SK-N-SH (cell line): ENCODE measurements around the gene LARP6. TPM values are rescaled to one million over a fixed set of nuclear protein-coding genes. Genes with fewer than 3 reads are reported as not detected.
A peak's percentile ranks its signal among the peaks of the same experiment; 100 is the strongest.

Source experiments
- CTCF ChIA-PET: fragments of 300-600, 350-600 bp; formaldehyde crosslinking; extraction: SDS; loops from one replicate; lab custom pipeline; 2021; lab: Yijun Ruan, JAX
- POLR2A ChIA-PET: fragments of 350-600 bp; sonication (Branson Sonifier 250); formaldehyde crosslinking; extraction: SDS; loops from one replicate; lab custom pipeline; 2020; ENCODE audit warnings: antibody characterized with exemption, inconsistent platforms; lab: Yijun Ruan, JAX
- DNase-seq: peaks from one replicate; pipeline ENCODE4 v3.0.0; 2012
- H2AFZ ChIP-seq: fragments of 200-600 bp; sonication (generic); 2 replicates; pipeline ENCODE4 v1.8.1; 2016; ENCODE audit warnings: antibody characterized with exemption, mild to moderate bottlenecking, low read depth
- H3F3A ChIP-seq: fragments of 200-600 bp; sonication (generic); replicated peaks from 2 replicates; pipeline ENCODE3; 2016; ENCODE audit warnings: antibody characterized with exemption, mild to moderate bottlenecking; ENCODE audit not compliant: insufficient read depth
- H3K27ac ChIP-seq, 2 experiments: fragments of 200-500 bp in 1 of 2; fragments of 200-600 bp in 1 of 2; sonication (Bioruptor generic) in 1 of 2; sonication (generic), shearing (Covaris generic) in 1 of 2; 2 replicates each; pipeline versions ENCODE4 v1.5.1 to v1.6.1; 2014 to 2016; ENCODE audit warnings: low read depth in 2 of 2, inconsistent platforms in 1 of 2, low read length in 1 of 2, mild to moderate bottlenecking in 1 of 2, mixed read lengths in 1 of 2
- H3K27me3 ChIP-seq: fragments of 200-600 bp; sonication (generic), shearing (Covaris generic); 2 replicates; pipeline ENCODE4 v1.6.1; 2016; ENCODE audit warnings: mixed run types; ENCODE audit not compliant: insufficient read depth
- H3K36me3 ChIP-seq, 2 experiments: fragments of 200-500 bp in 1 of 2; fragments of 200-600 bp in 1 of 2; sonication (Bioruptor generic) in 1 of 2; sonication (generic) in 1 of 2; replicated peaks in 1 of 2; 2 replicates each; pipeline versions ENCODE3 to v1.5.1; 2014 to 2016; ENCODE audit warnings: low read length in 1 of 2, mild to moderate bottlenecking in 1 of 2; ENCODE audit not compliant: insufficient read depth in 2 of 2, control insufficient read depth in 1 of 2
- H3K4me1 ChIP-seq, 2 experiments: fragments of 200-500 bp in 1 of 2; fragments of 200-600 bp in 1 of 2; sonication (Bioruptor generic) in 1 of 2; sonication (generic), shearing (Covaris generic) in 1 of 2; 2 replicates each; pipeline versions ENCODE4 v1.5.1 to v1.6.1; 2014 to 2016; ENCODE audit warnings: low read depth in 1 of 2, low read length in 1 of 2, mixed run types in 1 of 2; ENCODE audit not compliant: insufficient read depth in 2 of 2, control insufficient read depth in 1 of 2
- H3K4me2 ChIP-seq: fragments of 200-600 bp; sonication (generic), shearing (Covaris generic); 2 replicates; pipeline ENCODE4 v1.6.1; 2017; ENCODE audit warnings: mixed run types
- H3K4me3 ChIP-seq, 2 experiments: fragments of 200-500 bp in 1 of 2; fragments of 200-600 bp in 1 of 2; sonication (Bioruptor generic) in 1 of 2; sonication (generic), shearing (Covaris generic) in 1 of 2; 2 replicates each; pipeline versions ENCODE4 v1.5.1 to v1.8.1; 2014 to 2016; ENCODE audit warnings: low read depth in 2 of 2, inconsistent platforms in 1 of 2, low read length in 1 of 2, mild to moderate bottlenecking in 1 of 2, mixed read lengths in 1 of 2, moderate library complexity in 1 of 2
- H3K79me2 ChIP-seq: fragments of 200-600 bp; sonication (generic); 2 replicates; pipeline ENCODE4 v1.8.1; 2017; ENCODE audit warnings: mild to moderate bottlenecking; ENCODE audit not compliant: insufficient read depth
- H3K9ac ChIP-seq: fragments of 200-600 bp; sonication (generic); 2 replicates; pipeline ENCODE4 v1.6.1; 2017; ENCODE audit warnings: mixed run types
- H3K9me2 ChIP-seq: fragments of 200-600 bp; sonication (generic); 2 replicates; pipeline ENCODE4 v1.6.1; 2017; ENCODE audit warnings: mixed run types
- H3K9me3 ChIP-seq: fragments of 200-600 bp; sonication (generic); 2 replicates; pipeline ENCODE4 v1.6.1; 2017; ENCODE audit warnings: mixed run types, mild to moderate bottlenecking, moderate library complexity
- H4K20me1 ChIP-seq: fragments of 200-600 bp; sonication (generic); 2 replicates; pipeline ENCODE4 v1.6.1; 2017; ENCODE audit warnings: mild to moderate bottlenecking, mixed run types; ENCODE audit not compliant: insufficient read depth
- CTCF ChIP-seq: fragments of 200-600 bp; sonication (generic); IDR thresholded peaks from 2 replicates; pipeline ENCODE4 v1.6.1; 2017; ENCODE audit warnings: antibody characterized with exemption, mild to moderate bottlenecking, moderate library complexity
- ELF1 ChIP-seq: IDR thresholded peaks from 2 replicates; pipeline ENCODE4 v1.4.0; 2012
- EZH2phosphoT487 ChIP-seq: fragments of 200-600 bp; sonication (generic); IDR thresholded peaks from 2 replicates; pipeline ENCODE4 v1.6.1; 2017; ENCODE audit warnings: low read depth, mixed run types, mild to moderate bottlenecking, antibody characterized with exemption, moderate library complexity, borderline replicate concordance
- FOSL2 ChIP-seq: IDR thresholded peaks from 2 replicates; pipeline ENCODE4 v1.4.0; 2012; ENCODE audit warnings: low read depth, mild to moderate bottlenecking, moderate library complexity, borderline replicate concordance
- FOXJ3 ChIP-seq: sonication (generic); formaldehyde crosslinking; IDR thresholded peaks from 2 replicates; pipeline ENCODE4 v1.5.1; 2020; ENCODE audit warnings: mild to moderate bottlenecking, missing genetic modification reagents
- FOXM1 ChIP-seq: IDR thresholded peaks from 2 replicates; pipeline ENCODE4 v1.4.0; 2012; ENCODE audit warnings: low read depth, mild to moderate bottlenecking
- GABPA ChIP-seq: IDR thresholded peaks from 2 replicates; pipeline ENCODE4 v1.4.0; 2012; ENCODE audit warnings: low read depth, mild to moderate bottlenecking
- GATA2 ChIP-seq: sonication (generic); formaldehyde crosslinking; IDR thresholded peaks from 2 replicates; pipeline ENCODE4 v1.5.0; 2020; ENCODE audit warnings: mild to moderate bottlenecking, missing genetic modification reagents
- MAX ChIP-seq: IDR thresholded peaks from 2 replicates; pipeline ENCODE4 v1.4.0; 2012; ENCODE audit warnings: low read depth
- MXI1 ChIP-seq: IDR thresholded peaks from 2 replicates; pipeline ENCODE4 v1.6.1; 2012; ENCODE audit warnings: mild to moderate bottlenecking, low read depth, low read length, improper control_type of control experiment
- NFIC ChIP-seq: IDR thresholded peaks from 2 replicates; pipeline ENCODE4 v1.4.0; 2012; ENCODE audit warnings: borderline replicate concordance
- NRF1 ChIP-seq: IDR thresholded peaks from 2 replicates; pipeline ENCODE4 v1.6.1; 2012; ENCODE audit warnings: low read depth, mild to moderate bottlenecking, low read length
- RCOR1 ChIP-seq: fragments of 150-350 bp; IDR thresholded peaks from 2 replicates; pipeline ENCODE4 v1.6.1; 2017; ENCODE audit warnings: antibody characterized with exemption, low read length
- RFX5 ChIP-seq: IDR thresholded peaks from 2 replicates; pipeline ENCODE4 v1.6.1; 2012; ENCODE audit warnings: mild to moderate bottlenecking, improper control_type of control experiment, low read length
- TAF1 ChIP-seq: IDR thresholded peaks from 2 replicates; pipeline ENCODE4 v1.6.1; 2012; ENCODE audit warnings: low read depth, mild to moderate bottlenecking, low read length, moderate library complexity, borderline replicate concordance
- TCF12 ChIP-seq: IDR thresholded peaks from 2 replicates; pipeline ENCODE4 v1.4.0; 2012
- TEAD4 ChIP-seq: IDR thresholded peaks from 2 replicates; pipeline ENCODE4 v1.4.0; 2012; ENCODE audit warnings: mild to moderate bottlenecking, borderline replicate concordance; ENCODE audit not compliant: insufficient read depth
- USF1 ChIP-seq: IDR thresholded peaks from 2 replicates; pipeline ENCODE4 v1.4.0; 2012; ENCODE audit warnings: low read depth, borderline replicate concordance
- USF2 ChIP-seq: fragments of 150-350 bp; IDR thresholded peaks from 2 replicates; pipeline ENCODE4 v1.6.1; 2017; ENCODE audit warnings: antibody characterized with exemption, low read length, low read depth, borderline replicate concordance
- ZBTB33 ChIP-seq: IDR thresholded peaks from 2 replicates; pipeline ENCODE4 v1.4.0; 2012; ENCODE audit warnings: low read depth, borderline replicate concordance
- WGBS: methylation state at CpG from one replicate; pipeline ENCODE4 v1.1.6; 2017; ENCODE audit warnings: low lambda C conversion rate; 5-methylcytosine and 5-hydroxymethylcytosine counted together
- polyA plus RNA-seq, 3 experiments: library from polyadenylated mRNA; depleted of rRNA; stranded (reverse); fragments of >200 nt; gene quantifications; 2 replicates each; pipeline ENCODE4 v1.2.3, GENCODE V29; 2012

Gene LARP6
- polyA plus RNA-seq, 1 of the 3 experiments (the other 2 are of a cell fraction), result 236 TPM

- TF ChIP-seq USF2 (no peak), USF1 (no peak), FOXJ3 (no peak), EZH2phosphoT487 (no peak), ELF1 (no peak), MAX (peak; percentile 27; the same call in 1 of the 2 replicates), NFIC (peak; percentile 53; the same call in 1 of the 2 replicates), TAF1 (no peak), RFX5 (no peak), TCF12 (peak; percentile 49; the same call in 1 of the 2 replicates), MXI1 (no peak), RCOR1 (no peak), GABPA (peak; percentile 42)
Observed at GRCh38 chr15:70833861-70834765, 19.8 kb downstream of the LARP6 start (continued).

GRCh38 chr15:70833422-70833821 lies 20.5 kb downstream of the LARP6 start:
- H3K4me2 ChIP-seq, result peak overlapping the region; percentile 63
- H3K9ac ChIP-seq, result no peak overlapping the region; the same call in 1 of the 2 replicates
- peaks cover 4 to 23% of the 10 kb centered on the region in 2 experiments for H3K4me1 ChIP-seq
- no peaks in the 10 kb centered on the region; the same call in 1 of the 2 replicates for H4K20me1 ChIP-seq
- H3K36me3 ChIP-seq, result peaks cover 45 to 52% of the 10 kb centered on the region in 2 experiments
- DNase-seq, result no peak
- H3K9me2 ChIP-seq, result no peaks in the 10 kb centered on the region
- WGBS, result 98% methylated on average over 3 of the region's 3 CpGs
- H2AFZ ChIP-seq, result peak overlapping the region; percentile 26
- CTCF ChIA-PET, result interaction anchor here (4.0 to 11.3 kb wide), 2 partner anchors 9 to 41 kb away, joined by 13 to 75 read pairs; no protein-coding TSS in a partner anchor
- no peaks in the 10 kb centered on the region for H3K9me3 ChIP-seq
- peaks cover 43% of the 10 kb centered on the region; the same call in 1 of the 2 replicates for H3K79me2 ChIP-seq
- peak overlapping the region; percentile 77 to 91; a peak in 3 of 4 replicates for H3K27ac ChIP-seq
- H3F3A ChIP-seq, result peaks cover 57% of the 10 kb centered on the region
- no peaks in the 10 kb centered on the region for H3K27me3 ChIP-seq
- POLR2A ChIA-PET, result no interaction called here
- no peak overlapping the region; a peak in 1 of 4 replicates for H3K4me3 ChIP-seq
- no peak for TF ChIP-seq NRF1
- no peak for TF ChIP-seq MXI1
- TF ChIP-seq FOSL2, result no peak
- no peak for TF ChIP-seq RFX5
- TF ChIP-seq ELF1, result no peak
- TF ChIP-seq RCOR1, result no peak
- no peak for TF ChIP-seq TCF12
- no peak for TF ChIP-seq FOXM1
- TF ChIP-seq ZBTB33, result no peak
- no peak for TF ChIP-seq TEAD4
- no peak for TF ChIP-seq GATA2 (CRISPR knock-in tag)
- TF ChIP-seq MAX, result no peak
- TF ChIP-seq CTCF, result no peak
